HCT116 (cell line): ENCODE results near the gene ERCC4. TPM values are rescaled to one million over a fixed set of nuclear protein-coding genes. Genes with fewer than 3 reads are reported as not detected.

Experiments
- ATAC-seq: fragments of 200-7000 bp; cut with Tn5 transposase; 2 replicates; pipeline ENCODE4 v1.9.1; 2020; ENCODE audit warnings: mild to moderate bottlenecking, moderate library complexity
- BruUV-seq: library from RNA; stranded (reverse); fragments of 400-500 nt; replicated peaks from 2 replicates; lab custom pipeline; 2021; lab: Mats Ljungman, UMichigan
- CTCF ChIA-PET: fragments of 300-600 bp; sonication (Branson Sonifier 250); formaldehyde crosslinking; loops from one replicate; lab custom pipeline; 2021; ENCODE audit warnings: antibody characterized with exemption; lab: Charles Lee
- POLR2A ChIA-PET: fragments of 300-600, 350-600 bp; sonication (Branson Sonifier 250); formaldehyde crosslinking; loops from one replicate; lab custom pipeline; 2021; ENCODE audit warnings: antibody characterized with exemption; lab: Charles Lee
- RAD21 ChIA-PET, 2 experiments: fragments of 300-600 bp; sonication (Branson Sonifier 250); formaldehyde crosslinking; loops; one replicate each; lab custom pipeline; 2023; ENCODE audit warnings: low total read pairs in 2 of 2; ENCODE audit not compliant: uncharacterized antibody in 2 of 2, unreplicated experiment in 2 of 2, low non-redundant PET in 1 of 2; lab: Charles Lee
- DNase-seq: peaks from one replicate; pipeline ENCODE4 v3.0.0-alpha.2; 2010; ENCODE audit warnings: low read depth, low spot score
- H2AFZ ChIP-seq: fragments of 200-600 bp; shearing (Covaris generic), sonication (generic); 2 replicates; pipeline ENCODE4 v1.6.1; 2017; ENCODE audit warnings: low read depth, mixed run types, mixed read lengths, antibody characterized with exemption, low read length; ENCODE audit not compliant: poor library complexity, severe bottlenecking
- H3K27ac ChIP-seq: 2 replicates; pipeline ENCODE4 v1.5.1; 2012; ENCODE audit warnings: low read depth, low read length
- H3K27me3 ChIP-seq: fragments of 200-600 bp; sonication (generic); 2 replicates; pipeline ENCODE4 v1.6.1; 2016; ENCODE audit warnings: mixed run types, low read length, mixed read lengths; ENCODE audit not compliant: insufficient read depth
- H3K36me3 ChIP-seq, 2 experiments: fragments of 200-500 bp in 1 of 2; fragments of 200-600 bp in 1 of 2; sonication (Bioruptor generic) in 1 of 2; sonication (generic) in 1 of 2; 2 replicates each; pipeline versions ENCODE4 v1.5.1 to v1.6.1; 2014 to 2016; ENCODE audit warnings: low read length in 2 of 2, inconsistent platforms in 1 of 2, mixed read lengths in 1 of 2, mixed run types in 1 of 2; ENCODE audit not compliant: insufficient read depth in 2 of 2, control insufficient read depth in 1 of 2
- H3K4me1 ChIP-seq, 2 experiments: fragments of 200-600 bp in 1 of 2; sonication (generic) in 1 of 2; 2 replicates each; pipeline versions ENCODE4 v1.5.1 to v1.6.1; 2012 to 2017; ENCODE audit warnings: low read length in 2 of 2, inconsistent platforms in 1 of 2, mild to moderate bottlenecking in 1 of 2, mixed read lengths in 1 of 2, mixed run types in 1 of 2, moderate library complexity in 1 of 2; ENCODE audit not compliant: insufficient read depth in 2 of 2, control insufficient read depth in 1 of 2
- H3K4me2 ChIP-seq: fragments of 200-600 bp; sonication (generic); 2 replicates; pipeline ENCODE4 v1.6.1; 2017; ENCODE audit warnings: mixed run types, low read length, mixed read lengths
- H3K4me3 ChIP-seq, 2 experiments: fragments of 200-600 bp in 1 of 2; sonication (generic) in 1 of 2; replicated peaks in 1 of 2; 2 replicates each; pipeline ENCODE4 v1.5.1; 2011 to 2016; ENCODE audit warnings: low read length in 2 of 2, control low read depth in 1 of 2, low read depth in 1 of 2, mild to moderate bottlenecking in 1 of 2, mixed read lengths in 1 of 2, mixed run types in 1 of 2
- H3K79me2 ChIP-seq: fragments of 200-600 bp; sonication (generic); 2 replicates; pipeline ENCODE4 v1.6.1; 2017; ENCODE audit warnings: mild to moderate bottlenecking, mixed run types, low read length, moderate library complexity, mixed read lengths; ENCODE audit not compliant: insufficient read depth
- H3K9ac ChIP-seq: fragments of 200-600 bp; sonication (generic); 2 replicates; pipeline ENCODE4 v1.6.1; 2016; ENCODE audit warnings: low read length, mixed read lengths
- H3K9me2 ChIP-seq: fragments of 200-600 bp; sonication (generic), shearing (Covaris generic); 2 replicates; pipeline ENCODE4 v1.6.1; 2017; ENCODE audit warnings: mixed run types, mild to moderate bottlenecking, moderate library complexity; ENCODE audit not compliant: insufficient read depth
- H3K9me3 ChIP-seq, 2 experiments: fragments of 200-500 bp in 1 of 2; fragments of 200-600 bp in 1 of 2; sonication (Bioruptor generic) in 1 of 2; sonication (generic) in 1 of 2; 2 replicates each; pipeline ENCODE4 v1.6.1; 2014 to 2017; ENCODE audit warnings: low read length in 2 of 2, mixed read lengths in 2 of 2, inconsistent platforms in 1 of 2, low read depth in 1 of 2, mild to moderate bottlenecking in 1 of 2, mixed run types in 1 of 2, moderate library complexity in 1 of 2; ENCODE audit not compliant: control insufficient read depth in 1 of 2, insufficient read depth in 1 of 2
- H4K20me1 ChIP-seq: fragments of 200-600 bp; sonication (generic), shearing (Covaris generic); 2 replicates; pipeline ENCODE4 v1.6.1; 2017; ENCODE audit warnings: mixed run types, mild to moderate bottlenecking, moderate library complexity; ENCODE audit not compliant: insufficient read depth
- ATF3 ChIP-seq: IDR thresholded peaks from 2 replicates; pipeline ENCODE4 v1.6.1; 2012
- CTCF ChIP-seq, 3 experiments: fragments of 200-600 bp in 1 of 3; sonication (generic) in 1 of 3; IDR thresholded peaks in 2 of 3; conservative IDR thresholded peaks in 1 of 3; 2 replicates each; pipeline ENCODE4 v1.5.1; 2012 to 2017; ENCODE audit warnings: low read depth in 2 of 3, low read length in 2 of 3, antibody characterized with exemption in 1 of 3, borderline replicate concordance in 1 of 3, control low read depth in 1 of 3, mild to moderate bottlenecking in 1 of 3, mixed read lengths in 1 of 3, mixed run types in 1 of 3, moderate library complexity in 1 of 3; ENCODE audit not compliant: insufficient read depth in 1 of 3
- EGR1 ChIP-seq: IDR thresholded peaks from 2 replicates; pipeline ENCODE4 v1.6.1; 2012; ENCODE audit warnings: low read depth
- ELF1 ChIP-seq: IDR thresholded peaks from 2 replicates; pipeline ENCODE4 v1.6.1; 2012; ENCODE audit warnings: low read depth, borderline replicate concordance
- EZH2 ChIP-seq: fragments of 200-600 bp; sonication (generic); IDR thresholded peaks from 2 replicates; pipeline ENCODE4 v1.6.1; 2017; ENCODE audit warnings: antibody characterized with exemption, mixed run types
- EZH2phosphoT487 ChIP-seq: fragments of 200-600 bp; IDR thresholded peaks from 2 replicates; pipeline ENCODE4 v1.6.1; 2018; ENCODE audit warnings: antibody characterized with exemption, borderline replicate concordance
- POLR2A ChIP-seq: IDR thresholded peaks from 2 replicates; pipeline ENCODE4 v1.7.0; 2011; ENCODE audit warnings: borderline replicate concordance; ENCODE audit not compliant: insufficient read depth, insufficient read length; ENCODE audit errors: extremely low read depth
- RAD21 ChIP-seq: IDR thresholded peaks from 2 replicates; pipeline ENCODE4 v1.6.1; 2012; ENCODE audit warnings: low read depth, mild to moderate bottlenecking
- REST ChIP-seq: IDR thresholded peaks from 2 replicates; pipeline ENCODE4 v1.6.1; 2012; ENCODE audit warnings: low read depth
- SIN3A ChIP-seq: IDR thresholded peaks from 2 replicates; pipeline ENCODE4 v1.6.1; 2012; ENCODE audit warnings: low read depth
- SP1 ChIP-seq: IDR thresholded peaks from 2 replicates; pipeline ENCODE4 v1.6.1; 2012; ENCODE audit warnings: low read depth
- YY1 ChIP-seq: IDR thresholded peaks from 2 replicates; pipeline ENCODE4 v1.6.1; 2011; ENCODE audit warnings: low read length, low read depth, moderate library complexity, mild to moderate bottlenecking; ENCODE audit not compliant: insufficient replicate concordance; ENCODE audit errors: extremely low read depth
- ZBTB33 ChIP-seq: IDR thresholded peaks from 2 replicates; pipeline ENCODE4 v1.6.1; 2011; ENCODE audit warnings: mild to moderate bottlenecking, low read length, moderate library complexity; ENCODE audit not compliant: insufficient replicate concordance; ENCODE audit errors: extremely low read depth
- ZNF274 ChIP-seq: fragments of 200-500 bp; sonication (Bioruptor generic); IDR thresholded peaks from 2 replicates; pipeline ENCODE4 v1.6.1; 2014; ENCODE audit warnings: mild to moderate bottlenecking, low read depth, low read length, inconsistent platforms
- intact Hi-C: fragments of 100-400 bp; cut with micrococcal nuclease; formaldehyde crosslinking; loops from 2 replicates; pipeline ENCODE4 v1.10.0; 2022
- total RNA-seq: library from RNA; stranded (reverse); gene quantifications from one replicate; pipeline ENCODE4 v1.2.1, GENCODE V29; 2021; ENCODE audit not compliant: unreplicated experiment

The ERCC4 gene
- total RNA-seq, 1 experiment from 2014 or later = 10.4 TPM

GRCh38 chr16:13895516-13895915 lies 24.4 kb upstream of the ERCC4 start:
- H3K27me3 ChIP-seq = peaks cover 38% of the 10 kb centered on the region
- H2AFZ ChIP-seq = no peak overlapping the region
- BruUV-seq = no TSS peak
- no peaks in the 10 kb centered on the region for H3K36me3 ChIP-seq
- H3K4me1 ChIP-seq = no peaks in the 10 kb centered on the region
- TF ChIP-seq CTCF (IDR thresholded peaks at IDR 0.05 in 2 of 3, conservative IDR thresholded peaks at IDR 0.05 in 1 of 3; ENCODE audit: borderline replicate concordance in 1 of 3, insufficient read depth in 1 of 3, low read depth in 2 of 3, low read length in 2 of 3) = no peak
- no peak for TF ChIP-seq EZH2
- no peak for TF ChIP-seq RAD21
- TF ChIP-seq ELF1 = no peak
- TF ChIP-seq ATF3 = no peak
- TF ChIP-seq REST = no peak
- no peak for TF ChIP-seq EZH2phosphoT487
- TF ChIP-seq ZBTB33 = no peak
- no peak for TF ChIP-seq SIN3A
- TF ChIP-seq SP1 = no peak
- TF ChIP-seq ZNF274 = no peak
- no peak for TF ChIP-seq EGR1
- no peak for TF ChIP-seq POLR2A
- TF ChIP-seq YY1 = no peak
- ChIA-PET CTCF (interaction anchor here (0.6 to 3.0 kb wide), 5 partner anchors 10 to 391 kb away, joined by 3 to 15 read pairs (median 10); no protein-coding TSS in a partner anchor), POLR2A (no interaction called here), RAD21 (no interaction called here)
- intact Hi-C loops = loop anchor here (10.0 kb wide), 1 partner anchor 1441 kb away; no protein-coding TSS in a partner anchor
- no peak overlapping the region for H3K9ac ChIP-seq
- H3K4me3 ChIP-seq = no peak overlapping the region
- H3K4me2 ChIP-seq = no peak overlapping the region
- H4K20me1 ChIP-seq = no peaks in the 10 kb centered on the region
- no peaks in the 10 kb centered on the region for H3K9me2 ChIP-seq
- ATAC-seq (no peak), DNase-seq (no peak)
- no peaks in the 10 kb centered on the region for H3K79me2 ChIP-seq
- no peaks in the 10 kb centered on the region for H3K9me3 ChIP-seq
- no peak overlapping the region for H3K27ac ChIP-seq
